ENCODE data around the gene VIT.

Gene VIT

GRCh38 chr2:36672199-36672598, 24.3 kb upstream of the VIT start:
- Mint-ChIP-seq H3K27ac (no peak overlapping the region), H3K27me3 (ENCODE audit: low read depth, poor library complexity) (peaks cover 3% of the 10 kb centered on the region), H3K36me3 (ENCODE audit: low read depth) (no peaks in the 10 kb centered on the region), H3K4me3 (no peak overlapping the region), H3K4me1 (peaks cover 6% of the 10 kb centered on the region), H3K9me3 (peaks cover 5% of the 10 kb centered on the region)
- TF ChIP-seq CTCF (IDR thresholded peaks at IDR 0.05): peak; percentile 58
- DNase-seq: no peak

GRCh38 chr2:36675579-36676282, 20.8 kb upstream of the VIT start:
- no peak for DNase-seq
- Mint-ChIP-seq H3K4me3 (no peak overlapping the region), H3K27ac (no peak overlapping the region), H3K36me3 (ENCODE audit: low read depth) (peaks cover 13% of the 10 kb centered on the region), H3K9me3 (peaks cover 31% of the 10 kb centered on the region), H3K4me1 (peaks cover 8% of the 10 kb centered on the region), H3K27me3 (ENCODE audit: low read depth, poor library complexity) (peaks cover 3% of the 10 kb centered on the region)
- TF ChIP-seq CTCF (IDR thresholded peaks at IDR 0.05): no peak

GRCh38 chr2:36676364-36676763, 20.1 kb upstream of the VIT start:
- Mint-ChIP-seq H3K27me3 (ENCODE audit: low read depth, poor library complexity) (peaks cover 3% of the 10 kb centered on the region), H3K27ac (no peak overlapping the region), H3K4me1 (peaks cover 8% of the 10 kb centered on the region), H3K36me3 (ENCODE audit: low read depth) (peaks cover 13% of the 10 kb centered on the region), H3K9me3 (peaks cover 33% of the 10 kb centered on the region), H3K4me3 (no peak overlapping the region)
- TF ChIP-seq CTCF (IDR thresholded peaks at IDR 0.05): no peak
- DNase-seq: no peak

GRCh38 chr2:36677386-36677785, 19.1 kb upstream of the VIT start:
- no peak for TF ChIP-seq CTCF (IDR thresholded peaks at IDR 0.05)
- H3K36me3 Mint-ChIP-seq (ENCODE audit: low read depth): peaks cover 13% of the 10 kb centered on the region
- H3K4me3 Mint-ChIP-seq: no peak overlapping the region
- peaks cover 8% of the 10 kb centered on the region for H3K4me1 Mint-ChIP-seq
- peaks cover 3% of the 10 kb centered on the region for H3K27me3 Mint-ChIP-seq (ENCODE audit: low read depth, poor library complexity)
- no peak overlapping the region for H3K27ac Mint-ChIP-seq
- no peak for DNase-seq
- H3K9me3 Mint-ChIP-seq: peaks cover 33% of the 10 kb centered on the region

GRCh38 chr2:36677996-36678605, 18.4 kb upstream of the VIT start:
- peaks cover 37% of the 10 kb centered on the region for H3K9me3 Mint-ChIP-seq
- H3K4me3 Mint-ChIP-seq: no peak overlapping the region
- H3K36me3 Mint-ChIP-seq (ENCODE audit: low read depth): peaks cover 13% of the 10 kb centered on the region
- TF ChIP-seq CTCF (IDR thresholded peaks at IDR 0.05): no peak
- H3K4me1 Mint-ChIP-seq: peaks cover 8% of the 10 kb centered on the region
- peak overlapping the region; percentile 66 for H3K27ac Mint-ChIP-seq
- DNase-seq: no peak
- peaks cover 3% of the 10 kb centered on the region for H3K27me3 Mint-ChIP-seq (ENCODE audit: low read depth, poor library complexity)

- Mint-ChIP-seq H3K4me1 (peaks cover 8% of the 10 kb centered on the region), H3K36me3 (ENCODE audit: low read depth) (peaks cover 13% of the 10 kb centered on the region), H3K27ac (no peak overlapping the region), H3K4me3 (no peak overlapping the region), H3K9me3 (peaks cover 37% of the 10 kb centered on the region), H3K27me3 (ENCODE audit: low read depth, poor library complexity) (peaks cover 3% of the 10 kb centered on the region)
- no peak for DNase-seq
- no peak for TF ChIP-seq CTCF (IDR thresholded peaks at IDR 0.05)
These were observed 17.7 kb upstream of the VIT start for GRCh38 chr2:36678856-36679255.

Measured in nephron progenitor cell (in vitro differentiated cells).